MM.1S (cell line): Measurements from ENCODE around the gene RAB42.

Experiments used
- DNase-seq: peaks from one replicate; pipeline ENCODE4 v3.0.0-alpha.2; 2015
- H2AFZ ChIP-seq: fragments of 300-600 bp; sonication (generic); 2 replicates; pipeline ENCODE4 v1.6.0; 2016; ENCODE audit warnings: antibody characterized with exemption, low read length
- H3F3A ChIP-seq: fragments of 300-600 bp; sonication (generic); 2 replicates; pipeline ENCODE4 v1.6.1; 2016; ENCODE audit warnings: mild to moderate bottlenecking, antibody characterized with exemption, low read length, moderate library complexity, mixed read lengths; ENCODE audit not compliant: insufficient read depth
- H3K27ac ChIP-seq: fragments of 300-600 bp; sonication (generic); 2 replicates; pipeline ENCODE4 v1.5.1; 2016; ENCODE audit warnings: mild to moderate bottlenecking, low read length
- H3K27me3 ChIP-seq: fragments of 300-600 bp; sonication (generic); replicated peaks from 2 replicates; pipeline ENCODE4 v1.6.0; 2016; ENCODE audit warnings: low read length; ENCODE audit not compliant: insufficient read depth
- H3K36me3 ChIP-seq: fragments of 300-600 bp; sonication (generic); replicated peaks from 2 replicates; pipeline ENCODE4 v1.6.1; 2016; ENCODE audit warnings: mild to moderate bottlenecking, low read length, mixed read lengths; ENCODE audit not compliant: insufficient read depth
- H3K4me1 ChIP-seq: fragments of 300-600 bp; sonication (generic); 2 replicates; pipeline ENCODE4 v1.6.1; 2016; ENCODE audit warnings: low read length, mixed read lengths
- H3K4me2 ChIP-seq: fragments of 300-600 bp; sonication (generic); 2 replicates; pipeline ENCODE4 v1.6.0; 2016; ENCODE audit warnings: low read depth, low read length
- H3K4me3 ChIP-seq: fragments of 300-600 bp; sonication (generic); 2 replicates; pipeline ENCODE4 v1.5.1; 2016; ENCODE audit warnings: low read length, mixed read lengths
- H3K79me2 ChIP-seq: fragments of 300-600 bp; sonication (generic); 2 replicates; pipeline ENCODE4 v1.6.1; 2016; ENCODE audit warnings: mixed run types, low read length, mixed read lengths
- H3K9ac ChIP-seq: fragments of 300-600 bp; sonication (generic); 2 replicates; pipeline ENCODE4 v1.6.1; 2016; ENCODE audit warnings: low read length, mixed read lengths
- H3K9me2 ChIP-seq: fragments of 300-600 bp; sonication (generic); replicated peaks from 2 replicates; pipeline ENCODE4 v1.6.1; 2016; ENCODE audit warnings: mild to moderate bottlenecking, low read length, mixed read lengths; ENCODE audit not compliant: insufficient read depth
- H3K9me3 ChIP-seq: fragments of 300-600 bp; sonication (generic); replicated peaks from 2 replicates; pipeline ENCODE4 v1.6.1; 2016; ENCODE audit warnings: mild to moderate bottlenecking, low read length, mixed read lengths; ENCODE audit not compliant: insufficient read depth
- H4K20me1 ChIP-seq: fragments of 300-600 bp; sonication (generic); 2 replicates; pipeline ENCODE4 v1.6.1; 2016; ENCODE audit warnings: mild to moderate bottlenecking, low read length, moderate library complexity, mixed read lengths; ENCODE audit not compliant: insufficient read depth
- EZH2 ChIP-seq: fragments of 300-600 bp; sonication (generic); optimal IDR thresholded peaks from 2 replicates; pipeline ENCODE3; 2017; ENCODE audit warnings: low read depth, mild to moderate bottlenecking, antibody characterized with exemption, low read length, mixed read lengths
- EZH2phosphoT487 ChIP-seq: fragments of 300-600 bp; sonication (generic); IDR thresholded peaks from 2 replicates; pipeline ENCODE4 v1.6.1; 2018; ENCODE audit warnings: antibody characterized with exemption, low read length
- TF ChIP-seq, protein P1 (sequence below): fragments of 300-600 bp; sonication (generic); IDR thresholded peaks from 2 replicates; pipeline ENCODE4 v1.5.1; 2016; ENCODE audit warnings: antibody characterized with exemption, low read length, mixed read lengths

The RAB42 gene

GRCh38 chr1:28606771-28607170 lies 14.7 kb downstream of the RAB42 start:
- Histone ChIP-seq H3K4me2 (no peak overlapping the region), H3K9me3 (no peaks in the 10 kb centered on the region), H3K27ac (no peak overlapping the region), H3K4me1 (peaks cover 14% of the 10 kb centered on the region), H3F3A (peaks cover 10% of the 10 kb centered on the region), H3K9ac (no peak overlapping the region), H4K20me1 (no peaks in the 10 kb centered on the region), H2AFZ (no peak overlapping the region), H3K36me3 (no peaks in the 10 kb centered on the region), H3K4me3 (no peak overlapping the region), H3K27me3 (no peaks in the 10 kb centered on the region), H3K79me2 (no peaks in the 10 kb centered on the region), H3K9me2 (no peaks in the 10 kb centered on the region)
- TF ChIP-seq EZH2 (no peak), EZH2phosphoT487 (no peak)
- TF ChIP-seq, protein P1, sequence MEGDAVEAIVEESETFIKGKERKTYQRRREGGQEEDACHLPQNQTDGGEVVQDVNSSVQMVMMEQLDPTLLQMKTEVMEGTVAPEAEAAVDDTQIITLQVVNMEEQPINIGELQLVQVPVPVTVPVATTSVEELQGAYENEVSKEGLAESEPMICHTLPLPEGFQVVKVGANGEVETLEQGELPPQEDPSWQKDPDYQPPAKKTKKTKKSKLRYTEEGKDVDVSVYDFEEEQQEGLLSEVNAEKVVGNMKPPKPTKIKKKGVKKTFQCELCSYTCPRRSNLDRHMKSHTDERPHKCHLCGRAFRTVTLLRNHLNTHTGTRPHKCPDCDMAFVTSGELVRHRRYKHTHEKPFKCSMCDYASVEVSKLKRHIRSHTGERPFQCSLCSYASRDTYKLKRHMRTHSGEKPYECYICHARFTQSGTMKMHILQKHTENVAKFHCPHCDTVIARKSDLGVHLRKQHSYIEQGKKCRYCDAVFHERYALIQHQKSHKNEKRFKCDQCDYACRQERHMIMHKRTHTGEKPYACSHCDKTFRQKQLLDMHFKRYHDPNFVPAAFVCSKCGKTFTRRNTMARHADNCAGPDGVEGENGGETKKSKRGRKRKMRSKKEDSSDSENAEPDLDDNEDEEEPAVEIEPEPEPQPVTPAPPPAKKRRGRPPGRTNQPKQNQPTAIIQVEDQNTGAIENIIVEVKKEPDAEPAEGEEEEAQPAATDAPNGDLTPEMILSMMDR = no peak
- DNase-seq = no peak

- Histone ChIP-seq H3K9me2 (no peaks in the 10 kb centered on the region), H2AFZ (no peak overlapping the region), H3K4me2 (no peak overlapping the region), H3K27ac (no peak overlapping the region), H3K27me3 (no peaks in the 10 kb centered on the region), H4K20me1 (no peaks in the 10 kb centered on the region), H3K4me3 (no peak overlapping the region), H3K36me3 (no peaks in the 10 kb centered on the region), H3K79me2 (no peaks in the 10 kb centered on the region), H3F3A (no peaks in the 10 kb centered on the region), H3K4me1 (no peaks in the 10 kb centered on the region), H3K9me3 (no peaks in the 10 kb centered on the region), H3K9ac (no peak overlapping the region)
- no peak for DNase-seq
- TF ChIP-seq EZH2phosphoT487 = no peak
- TF ChIP-seq EZH2 = no peak
- TF ChIP-seq, protein P1 = no peak
Measured at GRCh38 chr1:28613175-28613574, 21.1 kb downstream of the RAB42 start.

- no peak for DNase-seq
- Histone ChIP-seq H3K36me3 (no peaks in the 10 kb centered on the region), H3K4me2 (peak overlapping the region; percentile 6; the same call in 1 of the 2 replicates), H3K79me2 (no peaks in the 10 kb centered on the region), H3K4me1 (peaks cover 12% of the 10 kb centered on the region; the same call in 1 of the 2 replicates), H4K20me1 (no peaks in the 10 kb centered on the region), H2AFZ (no peak overlapping the region), H3K9ac (no peak overlapping the region), H3F3A (peaks cover 10% of the 10 kb centered on the region), H3K4me3 (no peak overlapping the region), H3K9me3 (no peaks in the 10 kb centered on the region), H3K27ac (peak overlapping the region; percentile 33; the same call in 1 of the 2 replicates), H3K9me2 (no peaks in the 10 kb centered on the region), H3K27me3 (no peaks in the 10 kb centered on the region)
- TF ChIP-seq EZH2 (no peak), EZH2phosphoT487 (no peak)
- TF ChIP-seq, protein P1 = no peak
Measured at GRCh38 chr1:28631713-28632112, 39.6 kb downstream of the RAB42 start.
